ENCODE results near the gene ANKS1B.

ANKS1B gene

GRCh38 chr12:99975321-99975720 lies 9.4 kb downstream of the ANKS1B start:
- H3K79me2 ChIP-seq (ENCODE audit: insufficient read depth, low read length), result no peaks in the 10 kb centered on the region
- no peaks in the 10 kb centered on the region for H4K20me1 ChIP-seq (ENCODE audit: insufficient read depth, low read length)
- H3K4me2 ChIP-seq (ENCODE audit: low read length), result no peak overlapping the region
- no peaks in the 10 kb centered on the region for H3K9me3 ChIP-seq (ENCODE audit: low read length)
- no peak overlapping the region for H3K9ac ChIP-seq (ENCODE audit: low read length)
- TF ChIP-seq, protein P1, sequence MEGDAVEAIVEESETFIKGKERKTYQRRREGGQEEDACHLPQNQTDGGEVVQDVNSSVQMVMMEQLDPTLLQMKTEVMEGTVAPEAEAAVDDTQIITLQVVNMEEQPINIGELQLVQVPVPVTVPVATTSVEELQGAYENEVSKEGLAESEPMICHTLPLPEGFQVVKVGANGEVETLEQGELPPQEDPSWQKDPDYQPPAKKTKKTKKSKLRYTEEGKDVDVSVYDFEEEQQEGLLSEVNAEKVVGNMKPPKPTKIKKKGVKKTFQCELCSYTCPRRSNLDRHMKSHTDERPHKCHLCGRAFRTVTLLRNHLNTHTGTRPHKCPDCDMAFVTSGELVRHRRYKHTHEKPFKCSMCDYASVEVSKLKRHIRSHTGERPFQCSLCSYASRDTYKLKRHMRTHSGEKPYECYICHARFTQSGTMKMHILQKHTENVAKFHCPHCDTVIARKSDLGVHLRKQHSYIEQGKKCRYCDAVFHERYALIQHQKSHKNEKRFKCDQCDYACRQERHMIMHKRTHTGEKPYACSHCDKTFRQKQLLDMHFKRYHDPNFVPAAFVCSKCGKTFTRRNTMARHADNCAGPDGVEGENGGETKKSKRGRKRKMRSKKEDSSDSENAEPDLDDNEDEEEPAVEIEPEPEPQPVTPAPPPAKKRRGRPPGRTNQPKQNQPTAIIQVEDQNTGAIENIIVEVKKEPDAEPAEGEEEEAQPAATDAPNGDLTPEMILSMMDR (IDR thresholded peaks at IDR 0.05; ENCODE audit: low read length), result no peak
- no peak for TF ChIP-seq EZH2 (IDR thresholded peaks at IDR 0.05; ENCODE audit: borderline replicate concordance, low read length)
- no peak overlapping the region for H2AFZ ChIP-seq (ENCODE audit: low read length)
- no peaks in the 10 kb centered on the region for H3K27me3 ChIP-seq (ENCODE audit: insufficient read depth, low read length)
- no peak overlapping the region for H3K4me3 ChIP-seq (ENCODE audit: low read depth, low read length, poor library complexity, severe bottlenecking)
- H3K9me2 ChIP-seq (ENCODE audit: low read depth, low read length), result no peaks in the 10 kb centered on the region
- H3F3A ChIP-seq (ENCODE audit: insufficient read depth, low read length), result no peaks in the 10 kb centered on the region
- H3K36me3 ChIP-seq (ENCODE audit: insufficient read depth, low read length), result no peaks in the 10 kb centered on the region
- no peaks in the 10 kb centered on the region for H3K4me1 ChIP-seq (ENCODE audit: insufficient read depth, low read length, severe bottlenecking)
- H3K27ac ChIP-seq (ENCODE audit: low read depth, low read length, poor library complexity, severe bottlenecking), result no peak overlapping the region

DNA sequence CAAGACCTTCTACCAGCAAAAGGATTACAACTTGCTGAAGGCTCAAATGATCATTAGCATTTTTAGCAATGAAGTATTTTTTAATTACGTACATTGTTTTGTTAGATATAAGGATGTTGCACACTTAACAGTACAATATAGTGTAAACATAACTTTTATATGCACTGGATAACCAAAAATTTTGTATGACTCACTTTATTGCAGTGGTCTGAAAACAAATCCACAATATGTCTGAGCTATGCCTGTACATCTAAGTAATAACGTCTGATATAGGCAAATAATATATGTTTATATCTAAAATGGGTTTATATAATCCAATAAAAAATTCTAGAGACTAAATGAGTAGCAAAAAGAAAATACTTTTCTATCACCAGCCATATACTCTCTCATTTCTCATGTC lies 10.6 kb downstream of the ANKS1B start:
- H3K27ac ChIP-seq (ENCODE audit: low read depth, low read length, poor library complexity, severe bottlenecking), result no peak overlapping the region
- no peaks in the 10 kb centered on the region for H3K36me3 ChIP-seq (ENCODE audit: insufficient read depth, low read length)
- no peaks in the 10 kb centered on the region for H3K27me3 ChIP-seq (ENCODE audit: insufficient read depth, low read length)
- H3K4me1 ChIP-seq (ENCODE audit: insufficient read depth, low read length, severe bottlenecking), result no peaks in the 10 kb centered on the region
- H3F3A ChIP-seq (ENCODE audit: insufficient read depth, low read length), result no peaks in the 10 kb centered on the region
- H3K4me3 ChIP-seq (ENCODE audit: low read depth, low read length, poor library complexity, severe bottlenecking), result no peak overlapping the region
- H3K9me2 ChIP-seq (ENCODE audit: low read depth, low read length), result no peaks in the 10 kb centered on the region
- no peak overlapping the region for H3K9ac ChIP-seq (ENCODE audit: low read length)
- H3K9me3 ChIP-seq (ENCODE audit: low read length), result no peaks in the 10 kb centered on the region
- H3K4me2 ChIP-seq (ENCODE audit: low read length), result no peak overlapping the region
- TF ChIP-seq, protein P1 (IDR thresholded peaks at IDR 0.05; ENCODE audit: low read length), result no peak
- H3K79me2 ChIP-seq (ENCODE audit: insufficient read depth, low read length), result no peaks in the 10 kb centered on the region
- no peak overlapping the region for H2AFZ ChIP-seq (ENCODE audit: low read length)
- no peaks in the 10 kb centered on the region for H4K20me1 ChIP-seq (ENCODE audit: insufficient read depth, low read length)

GRCh38 chr12:99966429-99966828 lies 18.3 kb downstream of the ANKS1B start:
- TF ChIP-seq EZH2 (IDR thresholded peaks at IDR 0.05; ENCODE audit: borderline replicate concordance, low read length), result no peak
- TF ChIP-seq, protein P1 (IDR thresholded peaks at IDR 0.05; ENCODE audit: low read length), result no peak
- no peak overlapping the region for H2AFZ ChIP-seq (ENCODE audit: low read length)
- no peaks in the 10 kb centered on the region for H4K20me1 ChIP-seq (ENCODE audit: insufficient read depth, low read length)
- H3K27ac ChIP-seq (ENCODE audit: low read depth, low read length, poor library complexity, severe bottlenecking), result no peak overlapping the region
- no peak overlapping the region for H3K9ac ChIP-seq (ENCODE audit: low read length)
- H3F3A ChIP-seq (ENCODE audit: insufficient read depth, low read length), result no peaks in the 10 kb centered on the region
- no peaks in the 10 kb centered on the region for H3K36me3 ChIP-seq (ENCODE audit: insufficient read depth, low read length)
- H3K79me2 ChIP-seq (ENCODE audit: insufficient read depth, low read length), result no peaks in the 10 kb centered on the region
- H3K4me1 ChIP-seq (ENCODE audit: insufficient read depth, low read length, severe bottlenecking), result no peaks in the 10 kb centered on the region
- no peaks in the 10 kb centered on the region for H3K9me2 ChIP-seq (ENCODE audit: low read depth, low read length)
- H3K4me2 ChIP-seq (ENCODE audit: low read length), result no peak overlapping the region
- H3K9me3 ChIP-seq (ENCODE audit: low read length), result no peaks in the 10 kb centered on the region
- H3K27me3 ChIP-seq (ENCODE audit: insufficient read depth, low read length), result no peaks in the 10 kb centered on the region
- H3K4me3 ChIP-seq (ENCODE audit: low read depth, low read length, poor library complexity, severe bottlenecking), result no peak overlapping the region

Data from OCI-LY1 (cell line).